ENCODE measurements around the gene CLCNKB. TPM values are rescaled to one million over a fixed set of nuclear protein-coding genes. Genes with fewer than 3 reads are reported as not detected.
"Not testable (repeated sequence)": the region's sequence is repeated elsewhere in the genome, so short reads cannot be mapped to it uniquely, and the experiment has no call there.

The CLCNKB gene
- under 1 TPM in 1 of 2 donors, not detected in 1; 0.14 TPM for total RNA-seq
- long read RNA-seq: 0 reads

DNA sequence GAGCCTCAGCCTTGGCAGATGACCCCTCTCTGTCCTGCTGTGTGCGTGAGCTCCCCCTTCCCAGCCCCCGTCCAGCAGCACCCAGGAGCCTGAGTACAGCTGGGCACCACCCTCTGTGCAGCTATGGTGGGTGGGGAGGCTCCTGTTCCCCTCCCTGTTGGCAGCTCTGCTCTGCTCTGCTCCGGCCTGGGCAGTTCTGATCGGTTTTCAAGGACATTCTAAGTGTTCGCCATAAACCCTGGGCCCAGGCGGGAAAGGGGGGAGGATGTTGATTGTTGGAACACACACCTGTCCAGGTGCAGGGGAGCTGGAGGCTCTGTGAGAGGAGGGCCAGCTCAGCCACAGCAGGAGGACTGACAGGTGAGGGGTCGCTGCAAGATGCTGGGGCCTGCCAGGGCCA lies at the start of gene CLCNKB:
Gene CLCNKB, plus strand, starts transcription at position 262 of the 400 bp plus-strand sequence. CDS start 711 bp downstream, outside the sequence.
- intact Hi-C loops (cut with DNase I, micrococcal nuclease): no loop called here
- DNase-seq: peak; percentile 42 to 43
- ATAC-seq: peak; percentile 86

DNA sequence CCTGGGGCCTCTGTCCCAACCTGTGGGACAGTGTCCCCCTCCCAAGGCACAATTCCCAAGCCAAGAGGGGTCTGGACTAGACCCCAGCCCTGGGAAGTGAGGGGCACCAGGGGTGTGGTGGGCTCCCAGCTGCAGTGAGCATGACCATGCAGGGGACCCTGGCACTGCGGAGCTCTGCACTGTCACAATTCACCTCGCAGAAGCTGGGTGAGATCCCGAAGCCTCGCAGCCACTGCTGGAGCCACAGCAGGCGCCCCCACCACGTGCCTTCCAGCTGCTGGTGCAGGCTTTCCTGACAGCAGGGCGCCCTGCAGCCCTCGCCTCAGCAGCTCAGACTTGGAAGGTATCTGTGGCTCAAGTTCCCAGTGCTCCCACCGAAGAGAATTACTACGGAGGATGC lies 49.5 kb upstream of the CLCNKB start:
- intact Hi-C loops (cut with DNase I, micrococcal nuclease): loop anchor here in 1 of 2 donors (5.0 kb wide), 1 partner anchor 177 kb away; no protein-coding TSS in a partner anchor
- no peak for DNase-seq
- no peak for ATAC-seq

GRCh38 chr1:15994590-15995351 lies 48.8 kb upstream of the CLCNKB start:
- intact Hi-C loops (cut with DNase I, micrococcal nuclease): loop anchor here in 1 of 2 donors (5.0 kb wide), 1 partner anchor 177 kb away; no protein-coding TSS in a partner anchor
- ATAC-seq (peak; percentile 94), DNase-seq (peak in 1 of 2 donors; percentile 57)

DNA sequence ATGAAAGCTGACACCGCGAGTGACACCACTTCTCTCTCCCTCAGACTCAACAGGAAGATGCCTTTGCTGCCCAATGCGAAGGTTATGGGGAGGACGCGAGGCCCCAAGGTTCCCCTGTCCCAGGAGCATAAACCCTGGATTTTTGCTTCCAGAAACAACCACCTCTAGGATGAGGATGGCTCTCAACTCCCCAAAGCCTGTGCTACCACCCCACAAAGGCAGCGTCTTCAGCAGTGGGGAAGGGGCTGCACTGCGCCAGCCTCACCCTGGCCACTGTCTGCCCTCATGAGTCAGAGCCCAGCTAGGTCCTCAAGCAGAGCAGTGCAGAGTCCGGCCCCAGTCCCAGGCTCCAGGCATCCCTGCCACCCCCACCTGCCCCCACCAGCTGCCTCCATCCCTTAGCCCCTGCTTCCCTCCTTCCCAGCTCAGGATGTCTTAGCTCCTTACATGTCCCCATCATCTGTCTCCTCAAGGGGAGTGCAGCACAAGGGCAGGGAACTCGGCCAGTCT lies 46.5 kb upstream of the CLCNKB start:
- intact Hi-C loops (cut with DNase I, micrococcal nuclease): no loop called here
- no peak for ATAC-seq
- no peak for DNase-seq

DNA sequence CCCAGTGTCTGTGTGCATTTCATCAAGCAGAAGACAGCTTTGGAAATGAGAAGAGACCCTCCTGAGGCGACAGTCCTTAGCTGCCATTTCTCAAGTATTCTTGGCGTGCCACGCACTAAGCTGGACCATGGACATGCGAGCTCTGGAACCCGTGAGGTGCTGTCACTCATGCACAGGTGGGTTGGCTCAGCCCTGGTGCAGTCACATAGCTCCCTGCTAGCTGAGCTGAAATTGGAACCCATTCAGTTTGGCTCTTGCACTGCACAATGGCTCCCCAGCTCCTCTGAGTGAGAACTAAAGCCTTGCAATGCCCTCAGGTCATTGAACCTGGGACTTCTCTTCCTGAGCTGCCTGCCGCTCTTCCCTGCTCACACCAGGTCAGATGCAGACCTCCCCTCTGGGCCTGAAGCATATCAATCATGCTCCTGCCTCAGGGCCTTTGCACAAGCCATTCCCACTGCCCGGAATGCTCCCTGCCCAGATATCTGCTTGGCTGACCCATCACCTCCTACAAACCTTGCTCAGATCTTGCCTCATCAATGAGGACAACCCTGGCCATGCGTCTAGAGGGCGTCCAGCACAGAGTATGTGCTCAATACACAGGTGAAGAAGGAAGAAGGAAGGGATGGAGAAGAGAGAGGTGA lies 45.8 kb upstream of the CLCNKB start:
- DNase-seq (no peak), ATAC-seq (no peak)
- intact Hi-C loops (cut with DNase I, micrococcal nuclease): no loop called here

DNA sequence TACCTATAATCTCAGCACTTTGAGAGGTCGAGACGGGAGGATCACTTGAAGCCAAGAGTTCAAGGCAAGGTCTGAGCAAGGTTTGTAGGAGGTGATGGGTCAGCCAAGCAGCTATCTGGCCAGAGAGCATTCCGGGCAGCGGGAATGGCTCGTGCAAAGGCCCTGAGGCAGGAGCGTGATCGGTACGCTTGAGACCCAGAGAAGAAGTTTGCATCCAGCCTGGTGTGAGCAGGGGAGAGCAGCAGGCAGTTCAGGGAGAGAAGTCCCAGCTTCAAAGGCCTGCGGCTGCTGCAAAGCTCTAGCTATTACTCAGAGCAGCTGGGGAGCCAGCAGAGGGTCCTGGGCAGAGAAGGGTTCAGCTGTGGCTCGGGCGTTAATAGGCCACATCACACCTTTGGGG lies 44.7 kb upstream of the CLCNKB start:
- DNase-seq (no peak), ATAC-seq (no peak)
- intact Hi-C loops (cut with DNase I, micrococcal nuclease): no loop called here

GRCh38 chr1:16001274-16001673 lies 42.3 kb upstream of the CLCNKB start:
- intact Hi-C loops (cut with DNase I, micrococcal nuclease); DNase-seq; ATAC-seq: not testable (repeated sequence)

DNA sequence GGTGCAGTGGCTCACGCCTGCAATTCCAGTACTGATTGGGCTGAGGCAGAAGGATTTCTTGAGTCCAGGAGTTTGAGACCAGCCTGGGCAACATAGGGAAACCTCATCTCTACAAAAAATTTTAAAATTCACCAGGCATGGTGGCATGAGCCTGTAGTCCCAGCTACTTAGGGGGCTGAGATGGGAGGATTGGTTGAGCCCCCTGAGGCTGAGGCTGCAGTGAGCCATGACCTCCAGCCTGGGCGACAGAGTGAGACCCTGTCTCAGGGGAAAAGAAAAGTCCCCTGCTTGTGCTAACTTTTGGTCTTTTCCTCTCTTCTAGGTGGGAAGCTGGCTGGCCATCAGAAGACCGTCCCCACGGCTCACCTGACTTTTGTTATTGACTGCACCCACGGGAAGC lies 38.0 kb upstream of the CLCNKB start:
- no peak for DNase-seq
- intact Hi-C loops (cut with DNase I, micrococcal nuclease): loop anchor here in 1 of 2 donors (5.0 kb wide), 1 partner anchor 52 kb away; no protein-coding TSS in a partner anchor
- no peak for ATAC-seq

DNA sequence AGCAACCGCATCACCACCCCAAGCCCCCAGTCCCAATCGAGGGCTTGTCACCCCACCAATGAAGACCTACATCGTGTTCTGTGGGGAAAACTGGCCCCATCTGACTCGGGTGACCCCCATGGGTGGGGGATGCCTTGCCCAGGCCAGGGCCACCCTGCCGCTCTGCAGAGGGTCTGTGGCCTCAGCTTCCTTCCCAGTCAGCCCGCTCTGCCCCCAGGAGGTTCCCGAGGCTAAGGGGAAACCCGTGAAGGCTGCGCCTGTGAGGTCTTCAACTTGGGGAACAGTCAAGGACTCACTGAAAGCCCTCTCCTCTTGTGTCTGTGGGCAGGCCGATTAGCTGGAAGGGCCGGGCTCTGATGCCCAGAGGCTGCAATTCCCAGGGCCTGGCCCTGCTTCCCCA lies 37.6 kb upstream of the CLCNKB start:
- ATAC-seq: no peak
- intact Hi-C loops (cut with DNase I, micrococcal nuclease): loop anchor here in 1 of 2 donors (5.0 kb wide), 1 partner anchor 51 kb away; no protein-coding TSS in a partner anchor
- no peak for DNase-seq

DNA sequence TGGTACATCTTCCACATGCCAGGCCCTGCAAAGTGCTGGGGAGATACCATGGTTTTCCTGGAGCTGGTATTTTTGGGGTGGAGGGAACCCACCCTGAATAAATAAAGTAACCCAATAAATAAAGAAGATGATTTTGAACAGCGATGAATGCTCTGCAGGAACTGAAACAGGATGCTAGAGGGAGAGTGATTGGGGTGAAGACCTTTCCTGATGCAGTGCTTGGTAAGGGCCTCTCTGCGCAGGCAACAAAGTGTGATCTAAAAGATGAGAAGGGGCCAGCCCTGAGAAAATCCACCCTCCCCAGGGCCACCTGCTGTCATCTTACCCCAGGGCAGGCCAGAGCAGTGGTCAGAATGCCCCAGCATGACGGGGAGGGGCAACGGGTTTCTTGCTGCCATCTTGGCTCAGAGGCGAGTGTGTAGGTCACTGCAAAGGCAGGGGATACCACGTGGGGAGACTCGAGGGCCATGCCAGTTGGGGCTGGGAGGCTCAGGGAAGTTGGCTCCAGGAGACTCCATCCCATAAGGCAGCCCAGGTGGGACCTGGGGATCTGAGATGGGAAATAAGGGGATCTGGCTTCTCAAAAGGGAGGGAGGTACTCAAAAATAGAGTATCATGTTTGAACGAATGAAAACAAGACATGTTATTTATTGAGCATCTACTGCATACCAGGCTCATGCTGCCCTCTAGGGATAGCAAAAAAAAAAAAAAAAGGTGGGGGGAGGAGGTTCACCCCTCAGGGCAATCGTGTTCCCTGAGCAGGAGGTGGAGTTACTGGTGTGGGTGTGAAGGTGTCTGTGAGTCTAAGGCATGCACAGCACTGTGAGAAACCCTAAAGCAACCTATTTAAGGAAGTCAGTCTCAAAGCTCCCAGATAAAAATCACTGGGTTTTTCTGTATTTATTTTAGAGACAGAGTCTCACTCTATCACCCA lies 36.8 kb upstream of the CLCNKB start:
- ATAC-seq (peak; percentile 45), DNase-seq (no peak)
- intact Hi-C loops (cut with DNase I, micrococcal nuclease): loop anchor here in 1 of 2 donors (5.0 kb wide), 1 partner anchor 50 kb away; no protein-coding TSS in a partner anchor

DNA sequence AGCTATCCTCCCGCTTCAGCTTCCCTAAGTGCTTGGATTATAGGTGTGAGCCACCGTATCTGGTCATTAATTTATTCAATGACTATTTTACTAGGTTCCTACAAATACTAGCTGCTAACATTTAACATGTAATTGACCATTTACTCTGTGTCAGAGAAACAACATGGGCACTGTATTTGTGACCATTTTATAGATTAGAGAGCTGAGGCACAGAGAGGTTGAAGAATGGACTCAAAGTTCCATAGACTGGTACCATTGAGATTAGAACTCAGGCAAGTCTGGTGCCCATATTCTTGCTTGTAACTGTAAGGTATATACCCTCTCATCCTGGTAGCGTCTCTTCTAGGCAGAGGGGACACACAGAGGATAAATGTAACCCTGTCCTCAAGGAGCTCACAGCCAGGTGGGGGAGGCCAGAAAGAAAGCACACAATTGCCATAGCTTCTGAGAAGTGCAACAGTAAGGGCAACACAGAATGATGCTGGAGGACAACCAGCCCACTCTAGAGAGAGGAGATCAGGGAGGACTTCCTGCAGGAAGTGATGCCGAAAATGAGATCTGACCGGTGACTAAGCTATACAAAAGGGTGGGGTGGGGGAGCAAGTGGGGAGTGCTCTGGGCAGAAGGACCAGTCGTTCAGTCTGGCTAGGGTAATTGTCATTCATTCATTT lies 35.8 kb upstream of the CLCNKB start:
- ATAC-seq: no peak
- intact Hi-C loops (cut with DNase I, micrococcal nuclease): loop anchor here in 1 of 2 donors (5.0 kb wide), 1 partner anchor 49 kb away; no protein-coding TSS in a partner anchor
- DNase-seq: no peak

DNA sequence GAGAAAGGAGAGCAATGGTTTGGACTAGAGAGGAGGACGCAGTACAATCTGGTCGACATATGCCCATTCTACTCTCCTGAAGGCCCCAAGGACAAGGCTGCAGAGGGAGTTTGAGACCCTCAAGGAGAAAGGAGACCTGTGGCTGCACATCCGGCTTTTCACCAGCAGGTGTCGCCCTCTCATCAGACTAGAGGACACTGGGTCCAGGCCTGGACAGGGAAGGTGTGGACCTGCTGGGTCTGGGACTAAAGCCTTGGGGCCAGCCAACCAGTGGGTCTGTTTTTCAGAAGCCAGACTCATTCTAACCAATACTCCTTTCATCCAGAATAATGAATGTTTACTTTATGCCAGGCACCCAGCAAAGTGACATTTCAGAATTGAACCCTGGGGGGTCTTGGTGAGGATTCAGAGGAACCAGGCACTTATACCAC lies 34.5 kb upstream of the CLCNKB start:
- intact Hi-C loops (cut with DNase I, micrococcal nuclease): loop anchor here in 1 of 2 donors (5.0 kb wide), 1 partner anchor 48 kb away; no protein-coding TSS in a partner anchor
- peak; percentile 64 to 81 for DNase-seq
- peak; percentile 50 for ATAC-seq

DNA sequence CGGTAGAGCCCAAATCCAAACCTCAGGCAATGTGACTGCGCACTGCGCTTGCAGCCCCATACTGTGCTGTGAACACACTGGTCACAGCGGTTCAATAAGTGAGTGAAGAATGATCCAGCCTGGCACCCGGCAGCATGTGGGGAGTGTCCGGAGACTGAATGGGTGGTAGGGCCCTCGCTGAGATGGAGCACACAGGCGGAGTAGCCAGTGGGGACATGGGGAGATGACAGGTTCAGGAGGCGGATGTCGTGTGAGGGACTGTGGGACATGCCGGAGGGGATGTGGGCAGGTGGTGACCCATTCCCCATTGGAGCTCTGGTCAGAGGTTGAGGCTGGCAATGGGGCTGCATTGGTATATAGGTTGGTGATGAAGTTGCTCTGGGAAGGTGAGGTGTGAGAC lies 33.9 kb upstream of the CLCNKB start:
- intact Hi-C loops (cut with DNase I, micrococcal nuclease): loop anchor here in 1 of 2 donors (5.0 kb wide), 1 partner anchor 48 kb away; no protein-coding TSS in a partner anchor
- DNase-seq: no peak
- no peak for ATAC-seq

GRCh38 chr1:16010837-16011236 lies 32.7 kb upstream of the CLCNKB start:
- intact Hi-C loops (cut with DNase I, micrococcal nuclease): no loop called here
- ATAC-seq: no peak
- no peak for DNase-seq

DNA sequence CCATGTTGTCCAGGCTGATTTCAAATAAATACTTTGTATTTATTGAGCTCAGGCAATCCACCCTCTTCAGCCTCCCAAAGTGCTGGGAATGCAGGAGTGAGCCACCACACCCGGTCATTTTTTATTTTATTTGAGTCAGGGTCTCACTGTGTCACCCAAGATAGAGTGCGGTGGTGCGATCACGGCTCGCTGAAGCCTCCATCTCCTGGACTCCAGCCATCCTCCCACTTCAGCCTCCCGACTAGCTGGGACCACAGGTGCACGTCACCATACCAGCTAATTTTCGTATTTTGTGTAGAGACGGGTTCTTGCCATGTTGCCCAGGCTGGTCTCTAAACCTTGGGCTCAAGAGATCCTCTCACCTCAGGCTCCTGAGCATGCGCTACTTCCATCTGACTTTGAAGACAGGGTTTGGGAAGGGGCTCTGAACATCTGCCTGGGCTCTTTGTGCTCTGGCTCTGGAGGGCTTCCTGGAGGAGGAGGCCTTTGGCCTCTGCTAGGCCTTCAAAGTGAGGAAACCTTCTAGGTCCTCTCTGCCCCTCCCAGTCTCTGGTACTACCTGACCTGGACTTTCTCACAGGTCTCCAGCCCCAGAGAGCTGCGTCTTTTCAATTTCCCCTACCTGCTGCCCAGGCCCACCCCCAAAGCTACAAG lies 31.5 kb upstream of the CLCNKB start:
- intact Hi-C loops (cut with DNase I, micrococcal nuclease): no loop called here
- ATAC-seq (no peak), DNase-seq (no peak)

DNA sequence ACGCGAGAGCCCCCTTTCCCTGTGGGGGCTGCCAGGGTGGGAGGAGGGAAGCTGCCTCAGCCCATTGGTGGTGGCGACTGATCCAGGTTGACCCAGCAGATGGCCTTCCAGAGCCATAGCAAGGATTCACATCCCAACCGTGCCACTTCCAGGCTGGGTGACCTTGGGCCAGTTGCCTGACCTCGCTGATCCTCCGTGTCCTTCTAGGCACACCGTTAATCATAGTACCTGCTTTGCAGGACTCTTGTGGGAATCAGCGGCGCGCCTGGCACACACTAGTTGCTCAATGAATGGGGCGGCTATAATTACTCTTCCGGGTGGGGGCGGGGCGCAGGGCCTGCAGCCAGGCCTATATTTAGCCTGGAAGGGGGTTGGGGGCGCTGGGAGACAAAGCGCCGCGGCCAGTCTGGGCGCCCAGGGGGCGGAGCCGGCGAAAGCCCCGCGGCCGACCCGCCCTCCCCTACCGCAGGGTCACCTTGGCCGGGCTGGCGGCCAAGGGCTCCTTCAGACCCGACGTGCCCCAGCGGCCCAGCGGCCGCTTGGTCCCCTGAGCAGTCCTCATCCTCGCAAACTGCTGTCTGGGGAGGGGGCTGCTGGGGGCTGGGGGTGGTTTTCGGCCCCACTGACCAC lies 30.9 kb upstream of the CLCNKB start:
- intact Hi-C loops (cut with DNase I, micrococcal nuclease): no loop called here
- ATAC-seq (peak; percentile 65), DNase-seq (peak; percentile 66 to 73)
